Lung (tissue), 12 donors: Measurements from ENCODE around the gene ADIPOR2. TPM values are rescaled to one million over a fixed set of nuclear protein-coding genes. Genes with fewer than 3 reads are reported as not detected.

ENCODE experiments used
- ATAC-seq: fragments of 200-7000 bp; cut with Tn5 transposase; one replicate; pipeline ENCODE4 v1.9.1; 2020; ENCODE audit warnings: moderate number of reproducible peaks; ENCODE audit not compliant: insufficient read depth, low FRiP score
- DNase-seq, 3 donors: peaks; one replicate each; pipeline ENCODE4 v3.0.0-alpha.2; 2013 to 2017
- H3K27ac ChIP-seq, 2 donors: one replicate each; pipeline ENCODE4 v1.5.1; 2013; ENCODE audit warnings: mild to moderate bottlenecking in 2 of 2, moderate library complexity in 2 of 2, control low read depth in 1 of 2, inconsistent platforms in 1 of 2, low read depth in 1 of 2, low read length in 1 of 2
- H3K27me3 ChIP-seq, 3 donors: one replicate each; pipeline ENCODE4 v1.5.1; 2013; ENCODE audit warnings: low read length in 2 of 3; ENCODE audit not compliant: control insufficient read depth in 3 of 3, insufficient read depth in 3 of 3
- H3K36me3 ChIP-seq, 4 donors: one replicate each; pipeline ENCODE4 v1.5.1; 2013; ENCODE audit warnings: low read length in 4 of 4, mild to moderate bottlenecking in 1 of 4, moderate library complexity in 1 of 4; ENCODE audit not compliant: control insufficient read depth in 4 of 4, insufficient read depth in 4 of 4
- H3K4me1 ChIP-seq, 5 donors: one replicate each; pipeline ENCODE4 v1.5.1; 2013; ENCODE audit warnings: low read length in 5 of 5, mild to moderate bottlenecking in 2 of 5, moderate library complexity in 1 of 5; ENCODE audit not compliant: control insufficient read depth in 5 of 5, insufficient read depth in 5 of 5
- H3K4me3 ChIP-seq: one replicate; pipeline ENCODE4 v1.5.1; 2013; ENCODE audit warnings: mild to moderate bottlenecking, control low read depth, moderate library complexity
- H3K9ac ChIP-seq, 2 donors: one replicate each; pipeline ENCODE4 v1.5.1; 2013; ENCODE audit warnings: low read length in 2 of 2, control low read depth in 1 of 2; ENCODE audit not compliant: insufficient read depth in 1 of 2
- H3K9me3 ChIP-seq, 4 donors: one replicate each; pipeline ENCODE4 v1.5.1; 2013; ENCODE audit warnings: low read length in 3 of 4, mild to moderate bottlenecking in 1 of 4, moderate library complexity in 1 of 4; ENCODE audit not compliant: control insufficient read depth in 4 of 4, insufficient read depth in 3 of 4
- CTCF ChIP-seq: IDR thresholded peaks from 2 replicates; pipeline ENCODE4 v1.5.1; 2012; ENCODE audit warnings: mild to moderate bottlenecking; ENCODE audit errors: control extremely low read depth, extremely low read depth
- WGBS, 2 donors: extraction: QIAGEN DNeasy Blood & Tissue Kit; methylation state at CpG; one replicate each; pipeline ENCODE4 v1.1.7; 2013; 5-methylcytosine and 5-hydroxymethylcytosine counted together
- polyA plus RNA-seq, 2 donors: library from polyadenylated mRNA; stranded (reverse); fragments of 200-250 nt; gene quantifications; one replicate each; pipeline ENCODE4 v1.2.1, GENCODE V29; 2013
- total RNA-seq, 2 donors: library from RNA; depleted of rRNA in 1 of 2; stranded (reverse); fragments of >200 nt in 1 of 2; gene quantifications; one replicate each; pipeline ENCODE4 v1.2.1, GENCODE V29; 2014 to 2021
- donor health status: control.
- donor health status: control.
- donor health status: Bipolar disorder and iron deficiency.
- donor health status: healthy.
- donor health status: DM: yes; HTN: yes; CAD: no.

Gene ADIPOR2
- total and polyA plus RNA-seq, 4 donors, result 31.9 to 61.1 (median 53.6) TPM

- peaks cover 18 to 35% (median 23%) of the 10 kb centered on the region in 3 donors for H3K27me3 ChIP-seq
- no peaks in the 10 kb centered on the region for H3K36me3 ChIP-seq
- no peaks in the 10 kb centered on the region for H3K9me3 ChIP-seq
- ATAC-seq, result no peak
- peaks cover 0 to 8% (median 0%) of the 10 kb centered on the region in 5 donors for H3K4me1 ChIP-seq
- no peak overlapping the region for H3K4me3 ChIP-seq
- H3K9ac ChIP-seq, result no peak overlapping the region
- H3K27ac ChIP-seq, result no peak overlapping the region
- TF ChIP-seq CTCF, result no peak
- 72 to 89% methylated on average over 14 of the region's 14 CpGs for WGBS, 2 donors
- DNase-seq, result no peak
Observed at GRCh38 chr12:1825382-1826102, 134.7 kb downstream of the ADIPOR2 start.

- DNase-seq, result no peak
- Histone ChIP-seq H3K9ac (no peak overlapping the region), H3K4me1 (peaks cover 0 to 11% (median 2%) of the 10 kb centered on the region in 5 donors), H3K27ac (no peak overlapping the region), H3K9me3 (no peaks in the 10 kb centered on the region), H3K36me3 (no peaks in the 10 kb centered on the region), H3K4me3 (no peak overlapping the region), H3K27me3 (peaks cover 14 to 27% (median 14%) of the 10 kb centered on the region in 3 donors)
- 77 to 91% methylated on average over 15 of the region's 15 CpGs for WGBS, 2 donors
- ATAC-seq, result no peak
- TF ChIP-seq CTCF, result no peak
Observed at GRCh38 chr12:1826401-1826800, 135.5 kb downstream of the ADIPOR2 start.

GRCh38 chr12:1826867-1827705 is 136.2 kb downstream of the ADIPOR2 start:
- DNase-seq, result no peak
- peaks cover 8 to 25% (median 13%) of the 10 kb centered on the region in 3 donors for H3K27me3 ChIP-seq

More at GRCh38 chr12:1826867-1827705, 136.2 kb downstream of the ADIPOR2 start:
- Histone ChIP-seq H3K4me1 (peaks cover 0 to 11% (median 2%) of the 10 kb centered on the region in 5 donors), H3K36me3 (no peaks in the 10 kb centered on the region), H3K27ac (no peak overlapping the region), H3K9me3 (no peaks in the 10 kb centered on the region), H3K4me3 (no peak overlapping the region), H3K9ac (no peak overlapping the region)
- no peak for TF ChIP-seq CTCF
- ATAC-seq, result no peak
- 77 to 89% methylated on average over 25 of the region's 25 CpGs for WGBS, 2 donors
